Neuronal stem cell (in vitro differentiated cells): ENCODE data around the gene TRERF1.

Experiments
- DNase-seq: peaks from one replicate; pipeline ENCODE4 v3.0.0-alpha.2; 2013; ENCODE audit warnings: low spot score
- H2AFZ ChIP-seq: one replicate; pipeline ENCODE4 v1.6.1; 2013; ENCODE audit warnings: mild to moderate bottlenecking, low read length, inconsistent platforms
- H2AK5ac ChIP-seq: 2 replicates; pipeline ENCODE4 v1.6.1; 2013; ENCODE audit warnings: low read depth, mild to moderate bottlenecking, inconsistent platforms, low read length, moderate library complexity, mixed read lengths
- H2BK120ac ChIP-seq: 2 replicates; pipeline ENCODE4 v1.6.1; 2013; ENCODE audit warnings: low read depth, mild to moderate bottlenecking, inconsistent platforms, low read length, moderate library complexity, mixed read lengths
- H2BK12ac ChIP-seq: one replicate; pipeline ENCODE4 v1.6.1; 2013; ENCODE audit warnings: low read length, inconsistent platforms
- H2BK15ac ChIP-seq: 2 replicates; pipeline ENCODE4 v1.6.1; 2013; ENCODE audit warnings: mild to moderate bottlenecking, low read length, inconsistent platforms, mixed read lengths
- H2BK5ac ChIP-seq: one replicate; pipeline ENCODE4 v1.6.1; 2013; ENCODE audit warnings: inconsistent platforms, mild to moderate bottlenecking, low read length, moderate library complexity
- H3K14ac ChIP-seq: one replicate; pipeline ENCODE4 v1.6.1; 2013; ENCODE audit warnings: low read length, inconsistent platforms
- H3K18ac ChIP-seq: 2 replicates; pipeline ENCODE4 v1.6.1; 2013; ENCODE audit warnings: low read length, inconsistent platforms
- H3K23ac ChIP-seq: 2 replicates; pipeline ENCODE4 v1.6.1; 2013; ENCODE audit warnings: low read depth, mild to moderate bottlenecking, mixed read lengths, low read length, inconsistent platforms; ENCODE audit not compliant: poor library complexity
- H3K27ac ChIP-seq: replicated peaks from 3 replicates; pipeline ENCODE4 v1.5.1; 2013; ENCODE audit warnings: low read length, inconsistent platforms
- H3K27me3 ChIP-seq, 3 experiments: 2 replicates each; pipeline ENCODE4 v1.6.1; 2013; ENCODE audit warnings: low read length in 3 of 3, mild to moderate bottlenecking in 2 of 3, inconsistent platforms in 1 of 3, low read depth in 1 of 3, mixed read lengths in 1 of 3, moderate library complexity in 1 of 3; ENCODE audit not compliant: control insufficient read depth in 3 of 3, insufficient read depth in 3 of 3
- H3K36me3 ChIP-seq, 2 donors: replicated peaks in 1 of 2; 2 replicates each; pipeline ENCODE4 v1.6.1; 2013; ENCODE audit warnings: low read length in 2 of 2; ENCODE audit not compliant: control insufficient read depth in 2 of 2, insufficient read depth in 2 of 2
- H3K4ac ChIP-seq: 2 replicates; pipeline ENCODE4 v1.6.1; 2013; ENCODE audit warnings: inconsistent platforms, mild to moderate bottlenecking, low read length, moderate library complexity
- H3K4me1 ChIP-seq, 2 donors: 1 replicate in 1 of 2; 2 replicates in 1 of 2; pipeline ENCODE4 v1.6.1; 2013; ENCODE audit warnings: low read length in 2 of 2, low read depth in 1 of 2; ENCODE audit not compliant: control insufficient read depth in 2 of 2, insufficient read depth in 1 of 2
- H3K4me2 ChIP-seq: one replicate; pipeline ENCODE4 v1.6.1; 2013; ENCODE audit warnings: mild to moderate bottlenecking, low read length, inconsistent platforms; ENCODE audit not compliant: insufficient read depth, poor library complexity, severe bottlenecking
- H3K4me3 ChIP-seq, 2 donors: 2 replicates each; pipeline ENCODE4 v1.5.1; 2013; ENCODE audit warnings: low read length in 2 of 2, mild to moderate bottlenecking in 2 of 2, inconsistent platforms in 1 of 2, moderate library complexity in 1 of 2
- H3K79me1 ChIP-seq: one replicate; pipeline ENCODE4 v1.6.1; 2013; ENCODE audit warnings: low read depth, mild to moderate bottlenecking, inconsistent platforms, low read length, moderate library complexity
- H3K9ac ChIP-seq: one replicate; pipeline ENCODE4 v1.6.1; 2013; ENCODE audit warnings: mild to moderate bottlenecking, low read depth, low read length, inconsistent platforms; ENCODE audit not compliant: poor library complexity
- H3K9me3 ChIP-seq, 2 donors: replicated peaks in 1 of 2; 2 replicates each; pipeline versions ENCODE3 to v1.6.1; 2013; ENCODE audit warnings: low read length in 2 of 2, mild to moderate bottlenecking in 2 of 2, inconsistent platforms in 1 of 2, low read depth in 1 of 2, mixed read lengths in 1 of 2, moderate library complexity in 1 of 2; ENCODE audit not compliant: control insufficient read depth in 2 of 2, insufficient read depth in 1 of 2
- H4K8ac ChIP-seq: one replicate; pipeline ENCODE4 v1.6.1; 2013; ENCODE audit warnings: low read depth, mild to moderate bottlenecking, inconsistent platforms, low read length, moderate library complexity
- H4K91ac ChIP-seq: one replicate; pipeline ENCODE4 v1.6.1; 2013; ENCODE audit warnings: low read length, low read depth, mild to moderate bottlenecking, inconsistent platforms; ENCODE audit not compliant: poor library complexity
- WGBS, 2 donors: extraction: QIAGEN DNeasy Blood & Tissue Kit; methylation state at CpG; one replicate each; pipeline ENCODE4 v1.1.7; 2013; ENCODE audit warnings: missing lambda C conversion rate in 2 of 2, mixed read lengths in 1 of 2; ENCODE audit not compliant: insufficient read length in 2 of 2, insufficient replicate concordance in 1 of 2; ENCODE audit errors: extremely low coverage in 2 of 2; 5-methylcytosine and 5-hydroxymethylcytosine counted together

The TRERF1 gene

GRCh38 chr6:42275376-42276033 is 176.2 kb downstream of the TRERF1 start:
- no peak overlapping the region for H4K91ac ChIP-seq
- peaks cover 3% of the 10 kb centered on the region for H3K79me1 ChIP-seq
- peaks cover 3 to 10% of the 10 kb centered on the region in 2 donors for H3K4me1 ChIP-seq
- no peak overlapping the region for H3K4me3 ChIP-seq
- no peak overlapping the region for H3K4me2 ChIP-seq
- no peak overlapping the region for H3K18ac ChIP-seq
- no peak overlapping the region for H2BK15ac ChIP-seq
- no peaks in the 10 kb centered on the region for H3K9me3 ChIP-seq
- WGBS, 2 donors, result no CpG with 5 or more reads among the region's 12 CpGs
- no peak overlapping the region for H2BK12ac ChIP-seq
- peaks cover 0 to 6% of the 10 kb centered on the region in 2 donors for H3K36me3 ChIP-seq
- H3K4ac ChIP-seq, result no peak overlapping the region
- H2AK5ac ChIP-seq, result no peak overlapping the region
- peak overlapping the region; percentile 31 for H3K23ac ChIP-seq
- peak overlapping the region; percentile 70 for H3K9ac ChIP-seq
- H3K14ac ChIP-seq, result no peak overlapping the region
- peak overlapping the region; percentile 77 for H4K8ac ChIP-seq
- H2BK5ac ChIP-seq, result no peak overlapping the region
- H3K27me3 ChIP-seq, result no peaks in the 10 kb centered on the region
- no peak overlapping the region for H3K27ac ChIP-seq
- no peak for DNase-seq
- H2BK120ac ChIP-seq, result no peak overlapping the region
- H2AFZ ChIP-seq, result no peak overlapping the region

GRCh38 chr6:42274898-42275297 is 176.8 kb downstream of the TRERF1 start:
- H3K23ac ChIP-seq, result no peak overlapping the region
- peaks cover 3 to 7% of the 10 kb centered on the region in 2 donors for H3K4me1 ChIP-seq
- H3K9ac ChIP-seq, result no peak overlapping the region
- H3K27me3 ChIP-seq, result no peaks in the 10 kb centered on the region
- no peak overlapping the region for H3K4me2 ChIP-seq
- no peak overlapping the region for H3K18ac ChIP-seq
- H4K8ac ChIP-seq, result no peak overlapping the region
- H3K4ac ChIP-seq, result no peak overlapping the region
- no peak overlapping the region for H2BK15ac ChIP-seq
- no CpG with 5 or more reads among the region's 6 CpGs for WGBS, 2 donors
- no peak overlapping the region for H2AFZ ChIP-seq
- H3K36me3 ChIP-seq, result peaks cover 0 to 13% of the 10 kb centered on the region in 2 donors
- no peak overlapping the region for H2BK5ac ChIP-seq
- no peak overlapping the region for H3K4me3 ChIP-seq
- H3K79me1 ChIP-seq, result peaks cover 3% of the 10 kb centered on the region
- no peak for DNase-seq
- no peaks in the 10 kb centered on the region for H3K9me3 ChIP-seq
- no peak overlapping the region for H4K91ac ChIP-seq
- no peak overlapping the region for H3K27ac ChIP-seq
- H2BK12ac ChIP-seq, result no peak overlapping the region
- no peak overlapping the region for H2AK5ac ChIP-seq
- no peak overlapping the region for H2BK120ac ChIP-seq
- no peak overlapping the region for H3K14ac ChIP-seq

GRCh38 chr6:42271834-42272805 is 179.6 kb downstream of the TRERF1 start:
- no peak overlapping the region for H3K14ac ChIP-seq
- H3K4me1 ChIP-seq, result no peaks in the 10 kb centered on the region
- H4K8ac ChIP-seq, result no peak overlapping the region
- no peak overlapping the region for H2AFZ ChIP-seq
- H3K9me3 ChIP-seq, result no peaks in the 10 kb centered on the region
- peaks cover 18 to 31% of the 10 kb centered on the region in 2 donors for H3K36me3 ChIP-seq
- H2BK12ac ChIP-seq, result no peak overlapping the region
- no peak overlapping the region for H2AK5ac ChIP-seq
- DNase-seq, result no peak
- H3K27ac ChIP-seq, result no peak overlapping the region
- H4K91ac ChIP-seq, result no peak overlapping the region
- no peak overlapping the region for H3K4ac ChIP-seq
- H2BK120ac ChIP-seq, result no peak overlapping the region
- no peak overlapping the region for H3K9ac ChIP-seq
- H2BK15ac ChIP-seq, result no peak overlapping the region
- no peak overlapping the region for H3K4me2 ChIP-seq
- no peak overlapping the region for H3K18ac ChIP-seq
- no peak overlapping the region for H2BK5ac ChIP-seq
- no CpG with 5 or more reads among the region's 7 CpGs for WGBS, 2 donors
- H3K4me3 ChIP-seq, result peak overlapping the region in 1 of 2 donors; percentile 5
- no peaks in the 10 kb centered on the region for H3K27me3 ChIP-seq
- no peaks in the 10 kb centered on the region for H3K79me1 ChIP-seq
- H3K23ac ChIP-seq, result no peak overlapping the region

GRCh38 chr6:42269974-42270510 is 181.7 kb downstream of the TRERF1 start:
- Histone ChIP-seq H2BK15ac (no peak overlapping the region), H3K36me3 (peaks cover 20 to 31% of the 10 kb centered on the region in 2 donors), H4K8ac (no peak overlapping the region), H3K4ac (no peak overlapping the region), H3K18ac (no peak overlapping the region), H2BK120ac (no peak overlapping the region), H3K14ac (no peak overlapping the region), H2BK12ac (no peak overlapping the region), H2AK5ac (no peak overlapping the region), H3K23ac (no peak overlapping the region), H3K27me3 (no peaks in the 10 kb centered on the region), H2AFZ (no peak overlapping the region), H3K4me2 (no peak overlapping the region), H3K4me3 (no peak overlapping the region), H3K79me1 (no peaks in the 10 kb centered on the region), H3K4me1 (no peaks in the 10 kb centered on the region), H3K9me3 (no peaks in the 10 kb centered on the region), H4K91ac (no peak overlapping the region), H3K27ac (no peak overlapping the region), H3K9ac (no peak overlapping the region), H2BK5ac (no peak overlapping the region)
- no peak for DNase-seq
- no CpG with 5 or more reads among the region's 4 CpGs for WGBS, 2 donors
